K562 (cell line): Measurements from ENCODE around the gene MALAT1. TPM values are rescaled to one million over a fixed set of nuclear protein-coding genes. Genes with fewer than 3 reads are reported as not detected.

Experiments used
- ARHGAP35 ChIP-seq: fragments of 450-650 bp; IDR thresholded peaks from 2 replicates; pipeline ENCODE4 v1.6.1; 2018; ENCODE audit not compliant: partially characterized antibody
- BACH1 ChIP-seq: fragments of 200-800 bp; sonication (Bioruptor generic); IDR thresholded peaks from 2 replicates; pipeline ENCODE4 v1.6.1; 2016; ENCODE audit warnings: missing genetic modification characterization, missing compliant biosample characterization
- MYNN ChIP-seq, 2 experiments: sonication (generic); formaldehyde crosslinking in 1 of 2; IDR thresholded peaks; 2 replicates each; pipeline versions ENCODE4 v1.5.0 to v1.6.1; 2016 to 2020; ENCODE audit warnings: antibody characterized with exemption in 1 of 2, missing genetic modification reagents in 1 of 2
- PHF8 ChIP-seq: fragments of 200-600 bp; sonication (generic); IDR thresholded peaks from 2 replicates; pipeline ENCODE4 v1.6.1; 2012; ENCODE audit warnings: mixed run types, mild to moderate bottlenecking, inconsistent platforms, low read length, moderate library complexity, borderline replicate concordance
- PTTG1 ChIP-seq: fragments of 450-650 bp; IDR thresholded peaks from 2 replicates; pipeline ENCODE4 v1.6.1; 2016; ENCODE audit warnings: low read depth, mild to moderate bottlenecking, missing genetic modification characterization, missing compliant biosample characterization
- RBM17 ChIP-seq: fragments of 200-400 bp; formaldehyde crosslinking; IDR thresholded peaks from 2 replicates; pipeline ENCODE4 v1.6.1; 2017; ENCODE audit warnings: low read depth, mild to moderate bottlenecking, low read length, borderline replicate concordance
- REST ChIP-seq, 2 experiments: fragments of 450-650 bp; formaldehyde crosslinking in 1 of 2; IDR thresholded peaks; 2 replicates each; pipeline versions ENCODE4 v1.4.0 to v1.6.1; 2014 to 2020; ENCODE audit warnings: mild to moderate bottlenecking in 2 of 2, borderline replicate concordance in 1 of 2, low read depth in 1 of 2
- SETDB1 ChIP-seq: IDR thresholded peaks from one replicate; pipeline ENCODE4 v1.6.1; 2012; ENCODE audit warnings: low read length, control low read depth, inconsistent platforms
- TEAD1 ChIP-seq, 2 experiments: fragments of 450-650 bp in 1 of 2; sonication (generic) in 1 of 2; formaldehyde crosslinking; IDR thresholded peaks; 2 replicates each; pipeline versions ENCODE4 v1.4.0 to v1.8.0; 2020 to 2022; ENCODE audit warnings: mild to moderate bottlenecking in 2 of 2, missing genetic modification reagents in 1 of 2
- ZNF184 ChIP-seq: sonication (generic); formaldehyde crosslinking; IDR thresholded peaks from 2 replicates; pipeline ENCODE4 v1.5.0; 2020; ENCODE audit warnings: missing genetic modification reagents
- ZNF280A ChIP-seq: fragments of 450-650 bp; IDR thresholded peaks from 2 replicates; pipeline ENCODE4 v1.6.1; 2018; ENCODE audit warnings: mild to moderate bottlenecking, low read depth; ENCODE audit not compliant: partially characterized antibody
- ZNF436 ChIP-seq: fragments of 250-450, 450-650 bp; sonication (Bioruptor Pico); formaldehyde crosslinking; IDR thresholded peaks from 2 replicates; pipeline ENCODE4 v1.7.0; 2020; ENCODE audit warnings: mild to moderate bottlenecking
- polyA plus RNA-seq, 8 experiments: library from polyadenylated mRNA; depleted of rRNA in 4 of 8; stranded (reverse) in 5 of 8; unstranded in 3 of 8; fragments of >200 nt; fragmentation: Nextera tagmentation in 2 of 8; fragmentation: Illumina TruSeq in 1 of 8; extraction: Ambion mirVana in 2 of 8; extraction: Trizol in 1 of 8; gene quantifications; 2 replicates each; pipeline versions ENCODE4 v1.2.1 to v1.2.3, GENCODE V29; 2011 to 2014; ENCODE audit warnings: inconsistent platforms in 1 of 8, missing spikeins in 1 of 8
- total RNA-seq, 7 experiments: library from RNA; depleted of rRNA in 6 of 7; stranded (reverse); fragments of >200 nt in 6 of 7; fragmentation: Illumina TruSeq in 2 of 7; extraction: Trizol in 2 of 7; gene quantifications; 2 replicates each; pipeline versions ENCODE4 v1.2.1 to v1.2.3, GENCODE V29; 2011 to 2021; ENCODE audit warnings: low replicate concordance in 1 of 7
- TF ChIP-seq, protein P1 (sequence below): fragments of 250-450 bp; sonication (Bioruptor Pico); IDR thresholded peaks from 2 replicates; pipeline ENCODE4 v1.8.0; 2021; ENCODE audit warnings: moderate library complexity, mild to moderate bottlenecking, inconsistent platforms
- TF ChIP-seq, protein P2 (sequence below): IDR thresholded peaks from 3 replicates; pipeline ENCODE4 v1.6.1; 2011; ENCODE audit warnings: borderline replicate concordance, mild to moderate bottlenecking; ENCODE audit not compliant: insufficient read length, insufficient read depth

MALAT1 gene
- total and polyA plus RNA-seq, 9 of the 15 experiments (the other 6 are each of a cell fraction or from before 2014, with no cell fraction given) = 363 to 8,715 (median 2,351) TPM

DNA sequence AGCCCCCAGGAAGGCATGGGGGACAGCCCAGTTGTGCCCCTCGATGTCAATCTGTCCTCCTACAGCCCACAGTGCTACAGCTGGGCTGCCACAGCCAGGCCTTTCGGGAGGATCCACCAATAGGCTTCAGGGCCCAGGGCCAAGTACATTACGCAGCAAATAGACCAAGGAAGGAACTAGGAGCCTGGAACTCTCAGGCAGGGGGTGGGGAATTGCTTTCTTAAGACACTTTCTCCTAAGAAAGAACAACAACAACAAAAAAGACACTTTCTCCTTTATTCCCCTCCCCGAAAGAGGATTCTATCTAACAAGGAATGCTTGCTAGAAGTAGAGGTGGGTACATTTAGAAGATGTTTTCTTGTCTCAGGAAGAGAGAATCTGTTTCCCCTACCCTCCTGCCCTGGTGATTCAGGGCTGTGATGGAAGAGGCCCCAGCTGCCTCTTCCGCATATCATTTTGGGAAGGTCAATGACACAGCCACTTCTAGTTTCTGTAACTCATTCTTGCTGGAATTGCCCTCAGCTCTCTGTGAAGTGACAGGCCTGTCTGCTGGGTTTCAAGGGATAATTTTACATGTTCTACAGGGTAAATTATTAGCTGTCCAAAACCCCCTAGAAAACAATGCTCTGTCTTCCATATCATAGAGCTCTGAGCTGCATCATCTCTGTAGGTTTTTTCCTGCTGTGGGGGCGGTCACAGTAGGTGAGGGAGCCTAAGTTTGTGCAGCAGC is 6.0 kb upstream of the MALAT1 start (continued):
- TF ChIP-seq ZNF280A (no peak), TEAD1 (CRISPR knock-in tag; IDR thresholded peaks at IDR 0.05) (peak in 1 of 2 experiments; percentile 39; a peak in 1 of 4 replicates), PTTG1 (tag) (no peak), REST (IDR thresholded peaks at IDR 0.05; ENCODE audit: borderline replicate concordance) (no peak), REST (CRISPR knock-in tag; IDR thresholded peaks at IDR 0.05; ENCODE audit: low read depth) (no peak; the same call in 1 of the 2 replicates), SETDB1 (no peak), PHF8 (peak; percentile 29; the same call in 1 of the 2 replicates), RBM17 (no peak), ZNF184 (CRISPR knock-in tag) (no peak), ARHGAP35 (no peak), MYNN (IDR thresholded peaks at IDR 0.05) (no peak), MYNN (CRISPR knock-in tag; IDR thresholded peaks at IDR 0.05) (no peak), ZNF436 (CRISPR knock-in tag) (no peak), BACH1 (peak; percentile 79; the same call in 1 of the 2 replicates)
- TF ChIP-seq, protein P1, sequence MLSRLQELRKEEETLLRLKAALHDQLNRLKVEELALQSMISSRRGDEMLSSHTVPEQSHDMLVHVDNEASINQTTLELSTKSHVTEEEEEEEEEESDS (CRISPR knock-in tag) = no peak
- TF ChIP-seq, protein P2, sequence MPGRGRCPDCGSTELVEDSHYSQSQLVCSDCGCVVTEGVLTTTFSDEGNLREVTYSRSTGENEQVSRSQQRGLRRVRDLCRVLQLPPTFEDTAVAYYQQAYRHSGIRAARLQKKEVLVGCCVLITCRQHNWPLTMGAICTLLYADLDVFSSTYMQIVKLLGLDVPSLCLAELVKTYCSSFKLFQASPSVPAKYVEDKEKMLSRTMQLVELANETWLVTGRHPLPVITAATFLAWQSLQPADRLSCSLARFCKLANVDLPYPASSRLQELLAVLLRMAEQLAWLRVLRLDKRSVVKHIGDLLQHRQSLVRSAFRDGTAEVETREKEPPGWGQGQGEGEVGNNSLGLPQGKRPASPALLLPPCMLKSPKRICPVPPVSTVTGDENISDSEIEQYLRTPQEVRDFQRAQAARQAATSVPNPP = no peak
